Raji (cell line): ENCODE results near the gene RNF157.

Experiments
- POLR2A ChIP-seq: IDR thresholded peaks from 2 replicates; pipeline ENCODE4 v1.6.1; 2011; ENCODE audit warnings: low read depth, low read length, control low read depth; ENCODE audit not compliant: insufficient read depth

The RNF157 gene

GRCh38 chr17:76188213-76189016 lies 51.9 kb downstream of the RNF157 start:
- TF ChIP-seq POLR2A: no peak

GRCh38 chr17:76184290-76184689 lies 56.0 kb downstream of the RNF157 start:
- no peak for TF ChIP-seq POLR2A

- TF ChIP-seq POLR2A: peak; percentile 22; the same call in 1 of the 2 replicates
These were observed 58.1 kb downstream of the RNF157 start for GRCh38 chr17:76182016-76182764.

- TF ChIP-seq POLR2A: peak; percentile 25; the same call in 1 of the 2 replicates
These were observed 60.5 kb downstream of the RNF157 start for GRCh38 chr17:76179496-76180467.

GRCh38 chr17:76178124-76178523 lies 62.2 kb downstream of the RNF157 start:
- TF ChIP-seq POLR2A: no peak

- TF ChIP-seq POLR2A: no peak
These were observed 63.4 kb downstream of the RNF157 start for GRCh38 chr17:76176701-76177574.

- TF ChIP-seq POLR2A: no peak
These were observed 66.3 kb downstream of the RNF157 start for GRCh38 chr17:76174037-76174436.

- no peak for TF ChIP-seq POLR2A
These were observed 66.8 kb downstream of the RNF157 start for GRCh38 chr17:76173474-76173873.

- TF ChIP-seq POLR2A: no peak
These were observed 68.6 kb downstream of the RNF157 start for GRCh38 chr17:76171706-76172105.

GRCh38 chr17:76170114-76170513 lies 70.2 kb downstream of the RNF157 start:
- no peak for TF ChIP-seq POLR2A

- TF ChIP-seq POLR2A: no peak
These were observed 73.4 kb downstream of the RNF157 start for GRCh38 chr17:76166906-76167305.

GRCh38 chr17:76166168-76166567 lies 74.1 kb downstream of the RNF157 start:
- TF ChIP-seq POLR2A: no peak

- TF ChIP-seq POLR2A: no peak
These were observed 76.0 kb downstream of the RNF157 start for GRCh38 chr17:76164331-76164730.

- no peak for TF ChIP-seq POLR2A
These were observed 76.4 kb downstream of the RNF157 start for GRCh38 chr17:76163919-76164318.
